HepG2 (cell line): Measurements from ENCODE around the gene CLEC16A.

Source experiments
- DR1 ChIP-seq: sonication (generic); formaldehyde crosslinking; IDR thresholded peaks from 2 replicates; pipeline ENCODE4 v1.8.0; 2021; ENCODE audit warnings: mild to moderate bottlenecking, missing genetic modification reagents, inconsistent platforms
- GATAD2A ChIP-seq: IDR thresholded peaks from 2 replicates; pipeline ENCODE4 v1.6.1; 2016
- JUN ChIP-seq: sonication (generic); formaldehyde crosslinking; IDR thresholded peaks from 2 replicates; pipeline ENCODE4 v1.4.0; 2020; ENCODE audit warnings: mild to moderate bottlenecking, missing genetic modification reagents
- KLF16 ChIP-seq, 2 experiments: sonication (generic) in 1 of 2; formaldehyde crosslinking in 1 of 2; IDR thresholded peaks; 2 replicates each; pipeline versions ENCODE4 v1.6.1 to v1.8.0; 2016 to 2023; ENCODE audit warnings: missing genetic modification reagents in 2 of 2, missing compliant biosample characterization in 1 of 2
- POLR2A ChIP-seq, 2 experiments: IDR thresholded peaks; 2 replicates each; pipeline ENCODE4 v1.6.1; 2011; ENCODE audit warnings: low read depth in 2 of 2, low read length in 2 of 2, mild to moderate bottlenecking in 1 of 2, moderate library complexity in 1 of 2; ENCODE audit not compliant: insufficient read depth in 1 of 2
- POLR2AphosphoS5 ChIP-seq: IDR thresholded peaks from 2 replicates; pipeline ENCODE4 v1.6.1; 2012; ENCODE audit warnings: low read depth, low read length
- SMC3 ChIP-seq: IDR thresholded peaks from 2 replicates; pipeline ENCODE4 v1.6.1; 2011; ENCODE audit warnings: low read length, improper control_type of control experiment
- ZKSCAN5 ChIP-seq: sonication (generic); formaldehyde crosslinking; IDR thresholded peaks from 2 replicates; pipeline ENCODE4 v1.5.1; 2020; ENCODE audit warnings: mild to moderate bottlenecking, missing genetic modification reagents
- ZNF501 ChIP-seq: sonication (generic); formaldehyde crosslinking; IDR thresholded peaks from 2 replicates; pipeline ENCODE4 v1.5.1; 2020; ENCODE audit warnings: mild to moderate bottlenecking, moderate library complexity, missing genetic modification reagents
- TF ChIP-seq, protein P1 (sequence below): sonication (generic); formaldehyde crosslinking; IDR thresholded peaks from 2 replicates; pipeline ENCODE4 v1.5.0; 2020; ENCODE audit warnings: mild to moderate bottlenecking, missing genetic modification reagents, moderate library complexity
- TF ChIP-seq, protein P2 (sequence below): fragments of 450-650 bp; IDR thresholded peaks from 2 replicates; pipeline ENCODE4 v1.6.1; 2017; ENCODE audit warnings: mild to moderate bottlenecking
- TF ChIP-seq, protein P3 (sequence below): sonication (generic); IDR thresholded peaks from 2 replicates; pipeline ENCODE4 v1.6.1; 2016; ENCODE audit warnings: low read depth, borderline replicate concordance

DNA sequence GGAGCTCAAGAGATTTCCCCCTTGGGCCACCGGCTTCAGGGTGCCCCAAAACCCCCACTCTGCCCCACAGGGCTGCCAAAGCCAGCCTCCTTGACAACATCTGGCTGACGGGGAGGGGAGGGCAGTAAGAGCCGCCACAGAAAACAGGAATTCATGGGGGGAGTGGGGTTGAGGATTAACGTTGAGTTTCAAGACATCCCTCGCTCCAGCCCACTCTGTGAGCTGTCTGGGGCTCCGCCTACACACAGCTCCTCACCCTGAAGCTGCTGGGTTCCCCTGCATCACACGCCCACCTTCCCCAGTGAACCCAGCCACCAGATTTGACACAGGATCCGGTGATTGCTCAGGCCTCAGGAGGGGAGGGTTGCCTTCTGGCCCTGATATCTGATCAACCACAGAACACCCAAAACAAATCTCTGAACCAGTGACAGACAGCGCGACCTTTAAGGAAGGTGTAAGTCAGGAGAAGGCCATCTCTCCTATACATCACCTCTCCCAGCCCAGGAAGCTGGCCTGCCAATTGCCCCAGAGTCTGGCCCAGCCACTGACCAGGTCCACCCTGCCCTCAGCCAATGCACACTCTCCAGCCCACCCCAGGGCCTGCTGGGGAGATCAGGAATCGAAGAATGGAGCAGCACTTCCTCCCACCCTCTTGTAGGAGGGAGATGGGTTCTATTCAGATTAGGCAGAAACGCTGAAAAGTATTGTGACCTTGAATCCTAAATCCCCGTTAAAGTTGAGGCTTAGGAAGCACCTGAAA, 132.1 kb downstream of the CLEC16A start:
- TF ChIP-seq POLR2AphosphoS5 (no peak), POLR2A (IDR thresholded peaks at IDR 0.05; ENCODE audit: insufficient read depth in 1 of 2, low read depth in 2 of 2, low read length in 2 of 2) (no peak), ZKSCAN5 (no peak), ZNF501 (CRISPR knock-in tag) (no peak), GATAD2A (CRISPR knock-in tag) (no peak), DR1 (CRISPR knock-in tag) (no peak), KLF16 (CRISPR knock-in tag; IDR thresholded peaks at IDR 0.05) (no peak), SMC3 (no peak), JUN (CRISPR knock-in tag) (no peak)
- TF ChIP-seq, protein P1, sequence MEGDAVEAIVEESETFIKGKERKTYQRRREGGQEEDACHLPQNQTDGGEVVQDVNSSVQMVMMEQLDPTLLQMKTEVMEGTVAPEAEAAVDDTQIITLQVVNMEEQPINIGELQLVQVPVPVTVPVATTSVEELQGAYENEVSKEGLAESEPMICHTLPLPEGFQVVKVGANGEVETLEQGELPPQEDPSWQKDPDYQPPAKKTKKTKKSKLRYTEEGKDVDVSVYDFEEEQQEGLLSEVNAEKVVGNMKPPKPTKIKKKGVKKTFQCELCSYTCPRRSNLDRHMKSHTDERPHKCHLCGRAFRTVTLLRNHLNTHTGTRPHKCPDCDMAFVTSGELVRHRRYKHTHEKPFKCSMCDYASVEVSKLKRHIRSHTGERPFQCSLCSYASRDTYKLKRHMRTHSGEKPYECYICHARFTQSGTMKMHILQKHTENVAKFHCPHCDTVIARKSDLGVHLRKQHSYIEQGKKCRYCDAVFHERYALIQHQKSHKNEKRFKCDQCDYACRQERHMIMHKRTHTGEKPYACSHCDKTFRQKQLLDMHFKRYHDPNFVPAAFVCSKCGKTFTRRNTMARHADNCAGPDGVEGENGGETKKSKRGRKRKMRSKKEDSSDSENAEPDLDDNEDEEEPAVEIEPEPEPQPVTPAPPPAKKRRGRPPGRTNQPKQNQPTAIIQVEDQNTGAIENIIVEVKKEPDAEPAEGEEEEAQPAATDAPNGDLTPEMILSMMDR (CRISPR knock-in tag) = no peak
- TF ChIP-seq, protein P2, sequence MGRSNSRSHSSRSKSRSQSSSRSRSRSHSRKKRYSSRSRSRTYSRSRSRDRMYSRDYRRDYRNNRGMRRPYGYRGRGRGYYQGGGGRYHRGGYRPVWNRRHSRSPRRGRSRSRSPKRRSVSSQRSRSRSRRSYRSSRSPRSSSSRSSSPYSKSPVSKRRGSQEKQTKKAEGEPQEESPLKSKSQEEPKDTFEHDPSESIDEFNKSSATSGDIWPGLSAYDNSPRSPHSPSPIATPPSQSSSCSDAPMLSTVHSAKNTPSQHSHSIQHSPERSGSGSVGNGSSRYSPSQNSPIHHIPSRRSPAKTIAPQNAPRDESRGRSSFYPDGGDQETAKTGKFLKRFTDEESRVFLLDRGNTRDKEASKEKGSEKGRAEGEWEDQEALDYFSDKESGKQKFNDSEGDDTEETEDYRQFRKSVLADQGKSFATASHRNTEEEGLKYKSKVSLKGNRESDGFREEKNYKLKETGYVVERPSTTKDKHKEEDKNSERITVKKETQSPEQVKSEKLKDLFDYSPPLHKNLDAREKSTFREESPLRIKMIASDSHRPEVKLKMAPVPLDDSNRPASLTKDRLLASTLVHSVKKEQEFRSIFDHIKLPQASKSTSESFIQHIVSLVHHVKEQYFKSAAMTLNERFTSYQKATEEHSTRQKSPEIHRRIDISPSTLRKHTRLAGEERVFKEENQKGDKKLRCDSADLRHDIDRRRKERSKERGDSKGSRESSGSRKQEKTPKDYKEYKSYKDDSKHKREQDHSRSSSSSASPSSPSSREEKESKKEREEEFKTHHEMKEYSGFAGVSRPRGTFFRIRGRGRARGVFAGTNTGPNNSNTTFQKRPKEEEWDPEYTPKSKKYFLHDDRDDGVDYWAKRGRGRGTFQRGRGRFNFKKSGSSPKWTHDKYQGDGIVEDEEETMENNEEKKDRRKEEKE = no peak
- TF ChIP-seq, protein P3, sequence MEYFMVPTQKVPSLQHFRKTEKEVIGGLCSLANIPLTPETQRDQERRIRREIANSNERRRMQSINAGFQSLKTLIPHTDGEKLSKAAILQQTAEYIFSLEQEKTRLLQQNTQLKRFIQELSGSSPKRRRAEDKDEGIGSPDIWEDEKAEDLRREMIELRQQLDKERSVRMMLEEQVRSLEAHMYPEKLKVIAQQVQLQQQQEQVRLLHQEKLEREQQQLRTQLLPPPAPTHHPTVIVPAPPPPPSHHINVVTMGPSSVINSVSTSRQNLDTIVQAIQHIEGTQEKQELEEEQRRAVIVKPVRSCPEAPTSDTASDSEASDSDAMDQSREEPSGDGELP = no peak
